Measurements from ENCODE around the gene RASA3.

GRCh38 chr13:114101358-114102130 is 30.9 kb downstream of the RASA3 start:
- TF ChIP-seq CTCF (IDR thresholded peaks at IDR 0.05; ENCODE audit: low read depth, low read length) = no peak
- no peak for TF ChIP-seq EZH2phosphoT487 (IDR thresholded peaks at IDR 0.05; ENCODE audit: low read depth)

Measured in OCI-LY3 (cell line).